Measurements from ENCODE around the gene KCNK16. TPM values are rescaled to one million over a fixed set of nuclear protein-coding genes. Genes with fewer than 3 reads are reported as not detected.

The KCNK16 gene
- total and polyA plus RNA-seq, 10 of the 15 experiments (the other 5 are each of a cell fraction or from before 2014, with no cell fraction given), result not detected

GRCh38 chr6:39294133-39294532 is 28.4 kb downstream of the KCNK16 start:
- no peaks in the 10 kb centered on the region for H3K4me1 ChIP-seq (ENCODE audit: control insufficient read depth, insufficient read depth, low read length)
- H3K9ac ChIP-seq (ENCODE audit: control insufficient read depth, insufficient read depth, low read length), result no peak overlapping the region
- ATAC-seq, result no peak
- H3K9me3 ChIP-seq (replicated peaks; ENCODE audit: control insufficient read depth, insufficient read depth, low read length), result no peaks in the 10 kb centered on the region
- no peak overlapping the region for H3K27ac ChIP-seq (ENCODE audit: control insufficient read depth, insufficient read depth)
- no peak overlapping the region for H3K4me3 ChIP-seq
- DNase-seq (ENCODE audit: low read depth, low spot score), result no peak
- no peak overlapping the region for H3K4me2 ChIP-seq (ENCODE audit: control insufficient read depth, insufficient read depth)
- BruUV-seq (replicated peaks), result no TSS peak
- ChIA-PET CTCF (no interaction called here), SMC1A (ENCODE audit: uncharacterized antibody, unreplicated experiment) (no interaction called here), POLR2A (no interaction called here), RAD21 (ENCODE audit: unreplicated experiment) (no interaction called here)
- no peak for FAIRE-seq
- in situ Hi-C loops (cut with MboI) (no loop called here), intact Hi-C loops (cut with micrococcal nuclease; ENCODE audit: unreplicated experiment) (no loop called here)
- H4K20me1 ChIP-seq (ENCODE audit: control insufficient read depth, insufficient read depth), result no peaks in the 10 kb centered on the region
- peaks cover 0 to 2% of the 10 kb centered on the region in 2 experiments; a peak in 1 of 4 replicates for H3K27me3 ChIP-seq (replicated peaks in 1 of 2; ENCODE audit: control insufficient read depth in 2 of 2, insufficient read depth in 2 of 2, low read length in 1 of 2)
- H3K79me2 ChIP-seq (ENCODE audit: control insufficient read depth, insufficient read depth, low read length), result no peaks in the 10 kb centered on the region
- TF ChIP-seq, protein P1, sequence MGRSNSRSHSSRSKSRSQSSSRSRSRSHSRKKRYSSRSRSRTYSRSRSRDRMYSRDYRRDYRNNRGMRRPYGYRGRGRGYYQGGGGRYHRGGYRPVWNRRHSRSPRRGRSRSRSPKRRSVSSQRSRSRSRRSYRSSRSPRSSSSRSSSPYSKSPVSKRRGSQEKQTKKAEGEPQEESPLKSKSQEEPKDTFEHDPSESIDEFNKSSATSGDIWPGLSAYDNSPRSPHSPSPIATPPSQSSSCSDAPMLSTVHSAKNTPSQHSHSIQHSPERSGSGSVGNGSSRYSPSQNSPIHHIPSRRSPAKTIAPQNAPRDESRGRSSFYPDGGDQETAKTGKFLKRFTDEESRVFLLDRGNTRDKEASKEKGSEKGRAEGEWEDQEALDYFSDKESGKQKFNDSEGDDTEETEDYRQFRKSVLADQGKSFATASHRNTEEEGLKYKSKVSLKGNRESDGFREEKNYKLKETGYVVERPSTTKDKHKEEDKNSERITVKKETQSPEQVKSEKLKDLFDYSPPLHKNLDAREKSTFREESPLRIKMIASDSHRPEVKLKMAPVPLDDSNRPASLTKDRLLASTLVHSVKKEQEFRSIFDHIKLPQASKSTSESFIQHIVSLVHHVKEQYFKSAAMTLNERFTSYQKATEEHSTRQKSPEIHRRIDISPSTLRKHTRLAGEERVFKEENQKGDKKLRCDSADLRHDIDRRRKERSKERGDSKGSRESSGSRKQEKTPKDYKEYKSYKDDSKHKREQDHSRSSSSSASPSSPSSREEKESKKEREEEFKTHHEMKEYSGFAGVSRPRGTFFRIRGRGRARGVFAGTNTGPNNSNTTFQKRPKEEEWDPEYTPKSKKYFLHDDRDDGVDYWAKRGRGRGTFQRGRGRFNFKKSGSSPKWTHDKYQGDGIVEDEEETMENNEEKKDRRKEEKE (IDR thresholded peaks at IDR 0.05), result no peak
- TF ChIP-seq IRF3 (IDR thresholded peaks at IDR 0.05), result no peak
- TF ChIP-seq, protein P2, sequence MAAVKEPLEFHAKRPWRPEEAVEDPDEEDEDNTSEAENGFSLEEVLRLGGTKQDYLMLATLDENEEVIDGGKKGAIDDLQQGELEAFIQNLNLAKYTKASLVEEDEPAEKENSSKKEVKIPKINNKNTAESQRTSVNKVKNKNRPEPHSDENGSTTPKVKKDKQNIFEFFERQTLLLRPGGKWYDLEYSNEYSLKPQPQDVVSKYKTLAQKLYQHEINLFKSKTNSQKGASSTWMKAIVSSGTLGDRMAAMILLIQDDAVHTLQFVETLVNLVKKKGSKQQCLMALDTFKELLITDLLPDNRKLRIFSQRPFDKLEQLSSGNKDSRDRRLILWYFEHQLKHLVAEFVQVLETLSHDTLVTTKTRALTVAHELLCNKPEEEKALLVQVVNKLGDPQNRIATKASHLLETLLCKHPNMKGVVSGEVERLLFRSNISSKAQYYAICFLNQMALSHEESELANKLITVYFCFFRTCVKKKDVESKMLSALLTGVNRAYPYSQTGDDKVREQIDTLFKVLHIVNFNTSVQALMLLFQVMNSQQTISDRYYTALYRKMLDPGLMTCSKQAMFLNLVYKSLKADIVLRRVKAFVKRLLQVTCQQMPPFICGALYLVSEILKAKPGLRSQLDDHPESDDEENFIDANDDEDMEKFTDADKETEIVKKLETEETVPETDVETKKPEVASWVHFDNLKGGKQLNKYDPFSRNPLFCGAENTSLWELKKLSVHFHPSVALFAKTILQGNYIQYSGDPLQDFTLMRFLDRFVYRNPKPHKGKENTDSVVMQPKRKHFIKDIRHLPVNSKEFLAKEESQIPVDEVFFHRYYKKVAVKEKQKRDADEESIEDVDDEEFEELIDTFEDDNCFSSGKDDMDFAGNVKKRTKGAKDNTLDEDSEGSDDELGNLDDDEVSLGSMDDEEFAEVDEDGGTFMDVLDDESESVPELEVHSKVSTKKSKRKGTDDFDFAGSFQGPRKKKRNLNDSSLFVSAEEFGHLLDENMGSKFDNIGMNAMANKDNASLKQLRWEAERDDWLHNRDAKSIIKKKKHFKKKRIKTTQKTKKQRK (IDR thresholded peaks at IDR 0.05; ENCODE audit: low read depth, low read length), result no peak
- no peak for TF ChIP-seq GABPA (IDR thresholded peaks at IDR 0.05; ENCODE audit: low read depth)
- TF ChIP-seq JUNB (IDR thresholded peaks at IDR 0.05), result no peak
- no peak for TF ChIP-seq SREBF1 (IDR thresholded peaks at IDR 0.05; ENCODE audit: low read length)
- TF ChIP-seq SMAD5 (IDR thresholded peaks at IDR 0.05; ENCODE audit: low read depth), result no peak
- no peak for TF ChIP-seq SIN3A (IDR thresholded peaks at IDR 0.05; ENCODE audit: low read depth, low read length)
- no peak for TF ChIP-seq TCF12 (IDR thresholded peaks at IDR 0.05; ENCODE audit: low read depth, low read length)
- no peak for TF ChIP-seq IKZF2 (IDR thresholded peaks at IDR 0.05)
- no peak for TF ChIP-seq HDAC2 (IDR thresholded peaks at IDR 0.05)
- TF ChIP-seq ZNF207 (IDR thresholded peaks at IDR 0.05; ENCODE audit: borderline replicate concordance), result no peak
- TF ChIP-seq EP300 (IDR thresholded peaks at IDR 0.05; ENCODE audit: borderline replicate concordance in 1 of 2, control insufficient read depth in 1 of 2, low read depth in 2 of 2, low read length in 2 of 2), result no peak
- TF ChIP-seq WRNIP1 (IDR thresholded peaks at IDR 0.05; ENCODE audit: borderline replicate concordance, low read depth, low read length), result no peak
- no peaks in the 10 kb centered on the region for H3K36me3 ChIP-seq (ENCODE audit: control insufficient read depth in 2 of 2, insufficient read depth in 2 of 2, low read length in 1 of 2)
- WGBS (ENCODE audit: insufficient coverage, insufficient replicate concordance, low lambda C conversion rate, missing lambda C conversion rate), result 16% methylated on average over 5 of the region's 5 CpGs
- H2AFZ ChIP-seq (ENCODE audit: control insufficient read depth, low read depth, low read length), result no peak overlapping the region

Measured in GM12878 (cell line).